Astrocyte of the cerebellum (primary cell): ENCODE results near the gene ANKRD13B.

Experiments
- DNase-seq: peaks from one replicate; pipeline ENCODE4 v3.0.0-alpha.2; 2011; ENCODE audit warnings: low read depth
- H3K4me3 ChIP-seq: 2 replicates; pipeline ENCODE4 v1.5.1; 2011; ENCODE audit warnings: mild to moderate bottlenecking, low read depth, low read length, moderate library complexity
- in situ Hi-C: cut with HindIII; loops from 2 replicates; pipeline ENCODE4 v1.10.0; 2017; ENCODE audit warnings: low sequenced_read_pairs
- TF ChIP-seq, protein P1 (sequence below): IDR thresholded peaks from 2 replicates; pipeline ENCODE4 v1.5.1; 2012; ENCODE audit warnings: low read length, low read depth, moderate library complexity, mild to moderate bottlenecking; ENCODE audit errors: missing control alignments

Gene ANKRD13B

DNA sequence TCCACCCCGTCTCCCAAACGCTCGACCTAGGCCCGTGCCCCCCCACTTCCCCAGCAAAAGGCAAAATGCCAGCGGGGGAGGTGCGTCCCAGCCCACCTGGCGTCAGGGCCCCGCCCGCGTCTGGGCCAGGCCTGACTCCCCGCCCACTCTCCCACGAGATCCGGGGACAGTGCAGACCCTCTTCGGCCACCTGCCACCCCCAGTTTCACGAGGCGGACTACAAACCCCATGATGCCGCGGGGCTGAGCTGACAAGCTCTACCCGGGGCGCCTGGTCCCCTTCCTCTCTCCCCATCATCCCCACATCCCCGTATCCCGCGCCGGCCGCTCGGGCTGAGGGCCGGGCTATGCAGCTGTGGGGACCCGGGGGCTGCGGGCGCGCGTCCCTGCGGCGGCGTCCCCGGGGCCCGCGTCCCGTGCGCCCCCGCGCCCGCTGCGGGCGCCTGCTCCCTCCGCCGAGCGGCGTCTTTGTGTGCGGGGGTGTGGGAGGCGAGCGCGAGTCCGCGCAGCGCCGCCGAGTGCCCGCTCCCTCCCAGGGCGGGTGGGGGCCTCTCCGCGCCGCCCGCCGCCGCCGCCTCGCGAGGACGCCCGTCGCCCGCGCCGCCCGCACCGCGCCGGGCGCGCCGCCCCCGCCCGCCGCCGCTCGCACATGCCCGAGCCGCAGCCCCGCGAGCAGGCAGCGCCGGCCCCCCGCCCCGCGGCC, at the start of gene ANKRD13B:
Gene ANKRD13B (plus strand): TSS at position 283 of the 702 bp plus-strand sequence. CDS start 490 bp downstream, outside the sequence.
- TF ChIP-seq, protein P1, sequence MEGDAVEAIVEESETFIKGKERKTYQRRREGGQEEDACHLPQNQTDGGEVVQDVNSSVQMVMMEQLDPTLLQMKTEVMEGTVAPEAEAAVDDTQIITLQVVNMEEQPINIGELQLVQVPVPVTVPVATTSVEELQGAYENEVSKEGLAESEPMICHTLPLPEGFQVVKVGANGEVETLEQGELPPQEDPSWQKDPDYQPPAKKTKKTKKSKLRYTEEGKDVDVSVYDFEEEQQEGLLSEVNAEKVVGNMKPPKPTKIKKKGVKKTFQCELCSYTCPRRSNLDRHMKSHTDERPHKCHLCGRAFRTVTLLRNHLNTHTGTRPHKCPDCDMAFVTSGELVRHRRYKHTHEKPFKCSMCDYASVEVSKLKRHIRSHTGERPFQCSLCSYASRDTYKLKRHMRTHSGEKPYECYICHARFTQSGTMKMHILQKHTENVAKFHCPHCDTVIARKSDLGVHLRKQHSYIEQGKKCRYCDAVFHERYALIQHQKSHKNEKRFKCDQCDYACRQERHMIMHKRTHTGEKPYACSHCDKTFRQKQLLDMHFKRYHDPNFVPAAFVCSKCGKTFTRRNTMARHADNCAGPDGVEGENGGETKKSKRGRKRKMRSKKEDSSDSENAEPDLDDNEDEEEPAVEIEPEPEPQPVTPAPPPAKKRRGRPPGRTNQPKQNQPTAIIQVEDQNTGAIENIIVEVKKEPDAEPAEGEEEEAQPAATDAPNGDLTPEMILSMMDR: no peak
- in situ Hi-C loops: no loop called here
- H3K4me3 ChIP-seq: peak within 1 kb of the TSS; percentile 53
- no peak for DNase-seq

GRCh38 chr17:29544066-29544465, 48.9 kb upstream of the ANKRD13B start:
- H3K4me3 ChIP-seq: no peak overlapping the region
- TF ChIP-seq, protein P1: no peak
- in situ Hi-C loops: loop anchor here (10.0 kb wide), 1 partner anchor 159 kb away; no protein-coding TSS in a partner anchor
- no peak for DNase-seq

- TF ChIP-seq, protein P1: no peak
- H3K4me3 ChIP-seq: no peak overlapping the region
- no peak for DNase-seq
- in situ Hi-C loops: loop anchor here (10.0 kb wide), 1 partner anchor 161 kb away; no protein-coding TSS in a partner anchor
These were observed 46.8 kb upstream of the ANKRD13B start for GRCh38 chr17:29546085-29546484.

DNA sequence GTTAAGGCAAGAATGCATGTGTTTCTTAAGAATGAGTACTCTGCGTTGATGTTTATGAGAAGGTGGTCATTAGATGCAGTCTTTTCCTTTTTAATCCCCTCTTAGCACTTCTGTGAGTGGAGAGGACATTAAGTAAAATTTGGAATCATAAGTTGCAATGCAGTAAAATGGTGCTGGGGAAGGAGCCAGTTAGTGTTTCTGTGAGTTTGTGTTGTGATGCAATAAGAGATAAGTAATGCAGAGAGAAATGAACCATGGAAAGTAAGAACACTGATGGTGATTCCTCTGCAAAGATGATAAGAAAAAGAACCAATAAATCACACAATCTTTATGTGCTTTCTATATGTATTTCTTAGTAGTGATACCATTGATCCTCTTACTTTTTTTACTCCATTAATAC, 46.1 kb upstream of the ANKRD13B start:
- DNase-seq: no peak
- in situ Hi-C loops: loop anchor here (10.0 kb wide), 1 partner anchor 162 kb away; no protein-coding TSS in a partner anchor
- TF ChIP-seq, protein P1: no peak
- H3K4me3 ChIP-seq: no peak overlapping the region

DNA sequence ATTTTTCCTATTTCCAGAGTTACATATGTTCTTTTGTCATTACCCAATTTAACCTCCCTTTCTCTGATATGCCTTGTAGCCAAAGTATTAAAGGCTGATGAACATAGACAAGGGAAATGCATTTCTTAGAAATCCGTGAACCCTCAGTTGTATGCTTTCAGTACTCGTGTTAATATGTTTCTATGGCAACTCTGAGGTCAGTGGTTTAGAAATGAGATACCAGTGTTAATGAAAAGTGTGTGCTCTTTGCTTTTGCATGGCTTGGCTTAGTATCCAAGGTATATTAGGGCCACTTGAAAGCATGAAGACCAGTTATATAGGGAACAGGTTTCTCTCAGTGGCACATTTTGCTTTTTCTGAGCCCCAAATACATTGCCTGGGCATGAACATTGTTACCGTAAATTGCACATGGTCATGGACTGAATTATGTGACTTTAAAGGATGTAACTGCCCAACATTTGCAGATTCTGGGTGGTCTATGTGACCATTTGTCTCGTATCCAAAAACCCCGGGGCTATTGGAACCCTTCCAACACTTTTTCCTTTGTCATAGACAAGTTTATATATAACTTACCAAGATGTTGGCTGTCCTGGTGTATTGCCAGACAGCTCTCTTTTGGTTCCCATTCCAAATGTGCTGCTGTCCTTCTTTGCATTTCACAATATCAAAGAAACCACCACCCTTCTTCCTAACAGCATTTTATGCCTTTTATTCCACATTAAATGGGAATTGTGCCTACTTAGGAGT, 43.6 kb upstream of the ANKRD13B start:
- peak; percentile 60 for DNase-seq
- TF ChIP-seq, protein P1: no peak
- in situ Hi-C loops: loop anchor here (10.0 kb wide), 1 partner anchor 165 kb away; no protein-coding TSS in a partner anchor
- no peak overlapping the region for H3K4me3 ChIP-seq

DNA sequence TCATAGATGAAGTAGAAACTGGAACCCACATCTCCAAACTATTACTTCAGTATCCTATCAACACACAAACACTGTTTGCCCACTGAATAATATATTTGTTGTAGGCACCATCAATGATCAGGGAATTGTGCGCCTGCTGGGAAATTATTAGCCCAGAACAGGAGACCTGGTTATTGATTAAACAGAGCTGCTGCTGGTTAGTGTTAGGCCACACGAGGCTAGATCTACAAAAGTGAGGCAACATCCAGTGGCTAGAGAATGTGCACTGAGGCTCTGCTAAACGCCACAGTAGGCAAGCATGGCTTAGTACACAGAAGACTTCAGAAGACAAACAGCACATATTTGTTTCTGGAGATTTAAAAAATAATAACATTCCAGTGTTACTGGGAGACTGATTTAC, 37.1 kb upstream of the ANKRD13B start:
- no peak overlapping the region for H3K4me3 ChIP-seq
- TF ChIP-seq, protein P1: no peak
- in situ Hi-C loops: no loop called here
- no peak for DNase-seq
